ENCODE data around the gene OR6N1. TPM values are rescaled to one million over a fixed set of nuclear protein-coding genes. Genes with fewer than 3 reads are reported as not detected.

OR6N1 gene
- total and polyA plus RNA-seq, 11 donors = not detected

DNA sequence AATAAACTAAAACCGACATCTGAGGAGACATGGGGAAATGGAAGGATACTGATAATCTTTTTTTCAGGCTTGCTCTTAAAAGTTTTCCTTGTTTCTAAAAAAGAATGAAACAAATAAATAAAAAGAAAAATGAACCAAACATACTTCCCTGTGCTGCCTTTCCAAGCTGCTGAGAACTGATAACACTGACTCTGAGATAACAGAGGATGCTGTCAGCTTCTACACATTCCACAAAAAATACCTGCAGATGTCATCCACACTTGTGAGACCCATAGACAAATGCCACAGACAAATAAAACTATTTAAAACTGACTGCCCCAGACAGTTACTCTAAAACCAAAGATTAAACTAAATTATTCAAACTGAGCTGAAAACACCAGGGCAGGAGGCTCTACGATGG, 39.5 kb downstream of the OR6N1 start:
- Histone ChIP-seq H3K27me3 (peaks cover 0 to 3% (median 0%) of the 10 kb centered on the region in 9 donors), H3K4me1 (peaks cover 0 to 6% (median 0%) of the 10 kb centered on the region in 12 donors), H3K9me3 (no peaks in the 10 kb centered on the region), H3K36me3 (no peaks in the 10 kb centered on the region), H3K27ac (no peak overlapping the region), H3K4me3 (no peak overlapping the region)
- intact Hi-C loops (cut with DNase I) = no loop called here
- ATAC-seq (no peak), DNase-seq (no peak)
- TF ChIP-seq, protein P1, sequence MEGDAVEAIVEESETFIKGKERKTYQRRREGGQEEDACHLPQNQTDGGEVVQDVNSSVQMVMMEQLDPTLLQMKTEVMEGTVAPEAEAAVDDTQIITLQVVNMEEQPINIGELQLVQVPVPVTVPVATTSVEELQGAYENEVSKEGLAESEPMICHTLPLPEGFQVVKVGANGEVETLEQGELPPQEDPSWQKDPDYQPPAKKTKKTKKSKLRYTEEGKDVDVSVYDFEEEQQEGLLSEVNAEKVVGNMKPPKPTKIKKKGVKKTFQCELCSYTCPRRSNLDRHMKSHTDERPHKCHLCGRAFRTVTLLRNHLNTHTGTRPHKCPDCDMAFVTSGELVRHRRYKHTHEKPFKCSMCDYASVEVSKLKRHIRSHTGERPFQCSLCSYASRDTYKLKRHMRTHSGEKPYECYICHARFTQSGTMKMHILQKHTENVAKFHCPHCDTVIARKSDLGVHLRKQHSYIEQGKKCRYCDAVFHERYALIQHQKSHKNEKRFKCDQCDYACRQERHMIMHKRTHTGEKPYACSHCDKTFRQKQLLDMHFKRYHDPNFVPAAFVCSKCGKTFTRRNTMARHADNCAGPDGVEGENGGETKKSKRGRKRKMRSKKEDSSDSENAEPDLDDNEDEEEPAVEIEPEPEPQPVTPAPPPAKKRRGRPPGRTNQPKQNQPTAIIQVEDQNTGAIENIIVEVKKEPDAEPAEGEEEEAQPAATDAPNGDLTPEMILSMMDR (IDR thresholded peaks at IDR 0.05) = no peak
- no peak for TF ChIP-seq POLR2A (IDR thresholded peaks at IDR 0.05)
- WGBS, 4 donors = 59 to 73% (median 66%) methylated on average over 2 of the region's 2 CpGs

DNA sequence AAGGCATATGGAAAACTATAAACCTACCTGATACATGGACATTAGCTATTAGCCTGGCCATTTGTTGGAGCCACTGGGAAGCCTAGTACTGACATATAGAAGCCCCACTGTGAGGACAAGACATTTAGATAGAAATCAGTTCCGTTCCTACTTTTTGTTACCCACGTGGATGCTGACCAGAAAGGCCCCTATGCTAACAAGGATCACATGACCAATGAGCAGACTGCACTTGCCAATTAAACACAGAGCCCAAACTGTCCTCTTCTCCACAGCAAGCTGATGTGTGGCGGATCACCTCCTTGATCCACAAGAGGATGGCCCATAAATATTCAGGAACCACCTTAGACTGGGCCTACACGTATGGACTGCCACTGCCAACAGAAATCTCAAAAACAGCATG, 40.3 kb downstream of the OR6N1 start:
- TF ChIP-seq POLR2A (IDR thresholded peaks at IDR 0.05) = no peak
- TF ChIP-seq, protein P1 (IDR thresholded peaks at IDR 0.05) = no peak
- intact Hi-C loops (cut with DNase I) = no loop called here
- no peaks in the 10 kb centered on the region for H3K36me3 ChIP-seq
- peaks cover 0 to 6% (median 0%) of the 10 kb centered on the region in 12 donors for H3K4me1 ChIP-seq
- peaks cover 0 to 8% (median 0%) of the 10 kb centered on the region in 9 donors for H3K27me3 ChIP-seq
- no peak overlapping the region for H3K27ac ChIP-seq
- H3K9me3 ChIP-seq = no peaks in the 10 kb centered on the region
- H3K4me3 ChIP-seq = no peak overlapping the region
- ATAC-seq (no peak), DNase-seq (no peak)
- WGBS, 4 donors = 83 to 89% (median 86%) methylated on average over 4 of the region's 4 CpGs

DNA sequence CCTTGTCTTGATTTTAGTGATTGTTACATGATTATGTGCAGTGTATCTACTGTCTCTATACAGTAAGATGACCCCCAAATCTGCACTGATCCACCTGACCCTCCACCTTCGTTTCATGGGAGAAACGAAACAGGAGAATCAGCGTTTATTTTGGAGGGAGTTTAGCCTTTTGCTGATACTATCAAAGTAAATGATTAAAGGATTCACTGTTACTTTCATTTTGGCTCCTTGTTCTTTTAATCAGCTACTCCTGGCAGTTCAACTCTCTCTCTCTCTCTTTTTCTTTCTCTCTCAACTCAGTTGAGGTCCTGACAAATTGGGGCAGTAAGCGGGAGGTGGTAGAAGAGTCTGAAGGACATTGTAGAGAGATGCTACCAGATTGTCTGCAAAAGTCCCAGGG, 41.5 kb downstream of the OR6N1 start:
- TF ChIP-seq, protein P1 (IDR thresholded peaks at IDR 0.05) = no peak
- no peak for TF ChIP-seq POLR2A (IDR thresholded peaks at IDR 0.05)
- peaks cover 0 to 8% (median 0%) of the 10 kb centered on the region in 9 donors for H3K27me3 ChIP-seq
- whole genome bisulfite sequencing, 4 donors = 73 to 86% (median 75%) methylated on average over 4 of the region's 4 CpGs
- H3K4me3 ChIP-seq = no peak overlapping the region
- H3K36me3 ChIP-seq = no peaks in the 10 kb centered on the region
- no peak overlapping the region for H3K27ac ChIP-seq
- ATAC-seq = no peak
- intact Hi-C loops (cut with DNase I) = no loop called here
- H3K4me1 ChIP-seq = peaks cover 0 to 6% (median 0%) of the 10 kb centered on the region in 12 donors
- DNase-seq = no peak
- no peaks in the 10 kb centered on the region for H3K9me3 ChIP-seq

DNA sequence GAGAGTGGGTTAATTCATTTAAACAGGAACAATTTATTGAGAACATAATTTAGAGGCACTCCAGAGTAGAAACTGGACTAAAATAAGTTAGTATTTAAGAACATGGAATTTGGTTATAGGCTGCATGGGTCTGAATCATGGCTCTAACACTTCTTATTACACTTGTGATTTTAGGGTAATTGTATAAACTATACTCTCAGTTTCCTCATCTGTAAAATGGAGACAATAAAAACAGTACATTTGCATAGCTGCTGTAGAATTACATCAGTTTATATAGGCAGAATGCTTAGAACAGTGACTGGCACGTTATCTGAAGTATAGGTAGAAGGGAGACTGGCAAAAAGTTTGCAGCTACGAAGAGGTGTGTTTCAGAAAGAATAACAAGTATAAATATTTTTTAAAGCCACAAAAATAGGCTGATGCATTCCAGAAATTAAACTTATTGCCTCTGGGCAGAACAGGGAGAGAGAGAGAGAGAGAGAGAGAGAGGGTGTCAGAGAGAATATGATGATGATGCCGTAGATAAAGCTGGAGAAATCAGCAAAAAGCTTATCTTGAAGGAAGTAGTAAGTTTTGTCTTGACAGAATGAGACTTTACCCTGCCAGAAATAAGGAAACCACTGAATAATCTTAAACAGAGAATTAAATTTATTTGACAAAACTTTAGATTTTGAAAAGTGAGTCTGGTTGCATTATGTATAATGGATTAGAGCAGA, 43.3 kb downstream of the OR6N1 start:
- WGBS, 4 donors = 68 to 76% (median 73%) methylated on average over 3 of the region's 3 CpGs
- no peak for DNase-seq
- no peak for ATAC-seq
- peaks cover 0 to 8% (median 0%) of the 10 kb centered on the region in 9 donors for H3K27me3 ChIP-seq
- no peaks in the 10 kb centered on the region for H3K9me3 ChIP-seq
- peaks cover 0 to 6% (median 0%) of the 10 kb centered on the region in 12 donors for H3K4me1 ChIP-seq
- TF ChIP-seq, protein P1 (IDR thresholded peaks at IDR 0.05) = no peak
- no peak for TF ChIP-seq POLR2A (IDR thresholded peaks at IDR 0.05)
- H3K27ac ChIP-seq = no peak overlapping the region
- no peaks in the 10 kb centered on the region for H3K36me3 ChIP-seq
- intact Hi-C loops (cut with DNase I) = no loop called here
- no peak overlapping the region for H3K4me3 ChIP-seq

Data from heart left ventricle (tissue), 16 donors.